Lower leg skin (tissue), 3 donors: ENCODE data around the gene ADGRA1.

Experiments
- CTCF ChIP-seq, 3 donors: fragments of 450-650 bp; IDR thresholded peaks; one replicate each; pipeline ENCODE4 v1.5.1; 2016; ENCODE audit warnings: antibody characterized with exemption in 3 of 3, mild to moderate bottlenecking in 3 of 3, moderate library complexity in 2 of 3
- POLR2A ChIP-seq, 2 donors: fragments of 450-650 bp; IDR thresholded peaks; one replicate each; pipeline ENCODE4 v1.6.1; 2016 to 2017; ENCODE audit warnings: antibody characterized with exemption in 2 of 2, mild to moderate bottlenecking in 1 of 2, moderate library complexity in 1 of 2

- no peak for TF ChIP-seq POLR2A (IDR thresholded peaks at IDR 0.05)
- TF ChIP-seq CTCF (IDR thresholded peaks at IDR 0.05), result no peak
These were observed 73.2 kb downstream of the ADGRA1 start for GRCh38 chr10:133160826-133161471.
